Endothelial cell of umbilical vein (primary cell): Measurements from ENCODE around the gene BRME1. TPM values are rescaled to one million over a fixed set of nuclear protein-coding genes. Genes with fewer than 3 reads are reported as not detected.

Source experiments
- BruUV-seq: library from RNA; stranded (reverse); fragments of 400-500 nt; replicated peaks from 2 replicates; lab custom pipeline; 2021; lab: Mats Ljungman, UMichigan
- CTCF ChIA-PET: fragments of 300-600, 350-600 bp; sonication (Branson Sonifier 250); formaldehyde crosslinking; loops from one replicate; lab custom pipeline; 2021; ENCODE audit warnings: antibody characterized with exemption, inconsistent platforms; lab: Charles Lee
- POLR2A ChIA-PET: fragments of 300-600, 350-600 bp; sonication (Branson Sonifier 250); formaldehyde crosslinking; loops from one replicate; lab custom pipeline; 2021; ENCODE audit warnings: antibody characterized with exemption, inconsistent platforms; lab: Charles Lee
- DNase-seq: peaks from one replicate; pipeline ENCODE4 v3.0.0-alpha.2; 2011; ENCODE audit warnings: low read depth, low spot score
- FAIRE-seq: peaks from 2 replicates; lab custom pipeline; 2011; peaks lifted over from hg19 to GRCh38; lab: Jason Lieb, UNC
- H2AFZ ChIP-seq: 2 replicates; pipeline ENCODE4 v1.6.0; 2012; ENCODE audit warnings: low read depth, low read length, control low read depth, inconsistent platforms
- H3K27ac ChIP-seq: 2 replicates; pipeline ENCODE4 v1.5.1; 2011; ENCODE audit warnings: low read depth, mild to moderate bottlenecking, control low read depth, low read length, moderate library complexity; ENCODE audit not compliant: insufficient read depth
- H3K27me3 ChIP-seq, 2 experiments: 2 replicates each; pipeline versions ENCODE4 v1.6.0 to v1.6.1; 2011; ENCODE audit warnings: low read length in 2 of 2, mixed read lengths in 1 of 2; ENCODE audit not compliant: control insufficient read depth in 2 of 2, insufficient read depth in 2 of 2
- H3K36me3 ChIP-seq, 2 experiments: 2 replicates in 1 of 2; 3 replicates in 1 of 2; pipeline ENCODE4 v1.5.1; 2011; ENCODE audit warnings: low read length in 2 of 2, mild to moderate bottlenecking in 1 of 2, moderate library complexity in 1 of 2; ENCODE audit not compliant: control insufficient read depth in 2 of 2, insufficient read depth in 2 of 2; ENCODE audit errors: extremely low read depth in 1 of 2
- H3K4me1 ChIP-seq: 3 replicates; pipeline ENCODE4 v1.5.1; 2011; ENCODE audit warnings: mild to moderate bottlenecking, low read length; ENCODE audit not compliant: control insufficient read depth, insufficient read depth; ENCODE audit errors: extremely low read depth
- H3K4me2 ChIP-seq: 2 replicates; pipeline ENCODE4 v1.6.1; 2011; ENCODE audit warnings: low read length, control low read depth, mixed read lengths; ENCODE audit not compliant: insufficient read depth
- H3K4me3 ChIP-seq, 3 experiments: fragments of 200-600 bp in 1 of 3; sonication (generic), shearing (Covaris generic) in 1 of 3; replicated peaks in 1 of 3; 2 replicates each; pipeline ENCODE4 v1.5.1; 2011 to 2016; ENCODE audit warnings: control low read depth in 3 of 3, low read length in 3 of 3, mild to moderate bottlenecking in 2 of 3, inconsistent platforms in 1 of 3, low read depth in 1 of 3, moderate library complexity in 1 of 3; ENCODE audit not compliant: insufficient read depth in 1 of 3
- H3K79me2 ChIP-seq: 2 replicates; pipeline ENCODE4 v1.6.0; 2012; ENCODE audit warnings: low read length, inconsistent platforms; ENCODE audit not compliant: control insufficient read depth, insufficient read depth
- H3K9ac ChIP-seq: replicated peaks from 2 replicates; pipeline ENCODE3; 2011; ENCODE audit warnings: low read length, control low read depth; ENCODE audit not compliant: insufficient read depth; ENCODE audit errors: extremely low read depth
- H3K9me1 ChIP-seq: replicated peaks from 3 replicates; pipeline ENCODE4 v1.6.0; 2011; ENCODE audit warnings: mild to moderate bottlenecking, low read length; ENCODE audit not compliant: control insufficient read depth, insufficient read depth; ENCODE audit errors: extremely low read depth
- H3K9me3 ChIP-seq: replicated peaks from 2 replicates; pipeline ENCODE4 v1.5.1; 2012; ENCODE audit warnings: low read length, inconsistent platforms; ENCODE audit not compliant: control insufficient read depth, insufficient read depth
- H4K20me1 ChIP-seq: replicated peaks from 2 replicates; pipeline ENCODE3; 2011; ENCODE audit warnings: mild to moderate bottlenecking, low read length; ENCODE audit not compliant: control insufficient read depth, insufficient read depth; ENCODE audit errors: extremely low read depth
- CTCF ChIP-seq, 2 donors: IDR thresholded peaks; 1 replicate in 1 of 2; 2 replicates in 1 of 2; pipeline ENCODE4 v1.5.1; 2011; ENCODE audit warnings: low read length in 2 of 2, mild to moderate bottlenecking in 2 of 2, moderate library complexity in 2 of 2, control low read depth in 1 of 2, inconsistent platforms in 1 of 2, low read depth in 1 of 2; ENCODE audit not compliant: insufficient read depth in 1 of 2; ENCODE audit errors: extremely low read depth in 1 of 2
- FOS ChIP-seq: IDR thresholded peaks from 2 replicates; pipeline ENCODE4 v1.6.1; 2011; ENCODE audit warnings: mild to moderate bottlenecking, low read length, moderate library complexity, borderline replicate concordance; ENCODE audit not compliant: insufficient read depth
- GATA2 ChIP-seq: IDR thresholded peaks from 2 replicates; pipeline ENCODE4 v1.7.0; 2011; ENCODE audit warnings: low read depth, mild to moderate bottlenecking, moderate library complexity, mixed read lengths, low read length; ENCODE audit not compliant: insufficient read length, insufficient read depth
- JUN ChIP-seq: IDR thresholded peaks from 2 replicates; pipeline ENCODE4 v1.6.1; 2011; ENCODE audit warnings: borderline replicate concordance, low read depth; ENCODE audit not compliant: insufficient read length, insufficient read depth
- MAX ChIP-seq: IDR thresholded peaks from 2 replicates; pipeline ENCODE4 v1.6.1; 2011; ENCODE audit not compliant: insufficient read depth, insufficient read length
- POLR2A ChIP-seq: IDR thresholded peaks from 2 replicates; pipeline ENCODE4 v1.6.1; 2012; ENCODE audit warnings: low read depth, mild to moderate bottlenecking, control low read depth, low read length
- POLR2AphosphoS5 ChIP-seq: IDR thresholded peaks from 2 replicates; pipeline ENCODE4 v1.6.1; 2012; ENCODE audit warnings: low read depth, mild to moderate bottlenecking, control low read depth, low read length, moderate library complexity; ENCODE audit not compliant: insufficient read depth
- dilution Hi-C: fragments of 300-500 bp; cut with MboI; formaldehyde crosslinking; loops from one replicate; pipeline ENCODE4 v1.15.0; 2019; ENCODE audit warnings: low sequenced_read_pairs; ENCODE audit not compliant: extremely low pct_ligation_motif_present
- intact Hi-C: fragments of 100-400 bp; cut with micrococcal nuclease; formaldehyde crosslinking; loops from one replicate; pipeline ENCODE4 v1.10.0; 2022
- polyA plus RNA-seq, 4 experiments: library from polyadenylated mRNA; depleted of rRNA in 3 of 4; stranded (reverse) in 3 of 4; unstranded in 1 of 4; fragments of >200 nt; gene quantifications; 2 replicates each; pipeline versions ENCODE4 v1.2.1 to v1.2.3, GENCODE V29; 2011 to 2012; ENCODE audit warnings: missing spikeins in 1 of 4
- total RNA-seq: library from RNA; stranded (reverse); gene quantifications from 2 replicates; pipeline ENCODE4 v1.2.3, GENCODE V29; 2021

Gene BRME1
- total and polyA plus RNA-seq, 2 donors (not counting 3 experiments of a cell fraction or from before 2014, with no cell fraction given) = 0.69 to 2.5 TPM

GRCh38 chr19:13918726-13919411, 13.0 kb upstream of the BRME1 start:
- no peak overlapping the region for H3K27ac ChIP-seq
- no peak overlapping the region for H2AFZ ChIP-seq
- ChIA-PET POLR2A (no interaction called here), CTCF (interaction anchor here (1.0 to 1.1 kb wide), 2 partner anchors 8 to 9 kb away, joined by 3 read pairs; no protein-coding TSS in a partner anchor)
- H3K79me2 ChIP-seq = no peaks in the 10 kb centered on the region
- H3K4me2 ChIP-seq = no peak overlapping the region
- no peak overlapping the region for H3K9ac ChIP-seq
- peaks cover 5 to 30% of the 10 kb centered on the region in 2 experiments for H3K36me3 ChIP-seq
- no peak for FAIRE-seq
- BruUV-seq = no TSS peak
- DNase-seq = no peak
- H4K20me1 ChIP-seq = no peaks in the 10 kb centered on the region
- no peak overlapping the region for H3K4me3 ChIP-seq
- no peaks in the 10 kb centered on the region for H3K9me1 ChIP-seq
- intact Hi-C loops = no loop called here
- no peaks in the 10 kb centered on the region for H3K9me3 ChIP-seq
- TF ChIP-seq GATA2 (no peak), POLR2AphosphoS5 (no peak), MAX (no peak), CTCF (IDR thresholded peaks at IDR 0.05; ENCODE audit: extremely low read depth in 1 of 2, insufficient read depth in 1 of 2, low read depth in 1 of 2, low read length in 2 of 2) (no peak), POLR2A (no peak), JUN (no peak), FOS (no peak)
- no peaks in the 10 kb centered on the region for H3K27me3 ChIP-seq
- no peaks in the 10 kb centered on the region for H3K4me1 ChIP-seq
- dilution Hi-C loops = no loop called here
